COLO668 (cell line): ENCODE measurements around the gene CRISP2.
"Not testable (repeated sequence)": the region's sequence is repeated elsewhere in the genome, so short reads cannot be mapped to it uniquely, and the experiment has no call there.

Experiments used
- DNase-seq: peaks from one replicate; lab custom pipeline; 2025; ENCODE audit not compliant: unreplicated experiment; lab: John Stamatoyannopoulos, UW

Gene CRISP2

GRCh38 chr6:49713346-49713745, at the start of gene CRISP2:
Gene CRISP2, minus strand, starts transcription at chr6:49713543. Its CDS starts 4,347 bp downstream, at chr6:49709196.
- no peak for DNase-seq

GRCh38 chr6:49744259-49744658, 30.9 kb upstream of the CRISP2 start, which contains the start of gene CRISP3:
Gene CRISP3, minus strand, starts transcription at chr6:49744388. Its CDS starts 21 bp downstream, at chr6:49744367.
- no peak for DNase-seq

- DNase-seq = no peak
Measured at GRCh38 chr6:49743429-49743828, 30.1 kb upstream of the CRISP2 start.

- DNase-seq = no peak
Measured at GRCh38 chr6:49739423-49739822, 26.1 kb upstream of the CRISP2 start.

- DNase-seq = no peak
Measured at GRCh38 chr6:49736017-49736508, 22.7 kb upstream of the CRISP2 start.

GRCh38 chr6:49733680-49734079, 20.3 kb upstream of the CRISP2 start:
- DNase-seq = no peak

GRCh38 chr6:49732781-49733180, 19.4 kb upstream of the CRISP2 start:
- no peak for DNase-seq

- no peak for DNase-seq
Measured at GRCh38 chr6:49730251-49730650, 16.9 kb upstream of the CRISP2 start.

- not testable (repeated sequence) for DNase-seq
Measured at GRCh38 chr6:49723917-49724316, 10.6 kb upstream of the CRISP2 start.

GRCh38 chr6:49721297-49721696, 8.0 kb upstream of the CRISP2 start:
- no peak for DNase-seq

GRCh38 chr6:49720372-49720771, 7.0 kb upstream of the CRISP2 start:
- DNase-seq = no peak

GRCh38 chr6:49698478-49698877, 14.9 kb downstream of the CRISP2 start:
- DNase-seq = no peak

GRCh38 chr6:49693512-49693911, 19.8 kb downstream of the CRISP2 start:
- DNase-seq = no peak

GRCh38 chr6:49692534-49692933, 20.8 kb downstream of the CRISP2 start:
- no peak for DNase-seq

- no peak for DNase-seq
Measured at GRCh38 chr6:49676671-49677281, 36.6 kb downstream of the CRISP2 start.

- DNase-seq = no peak
Measured at GRCh38 chr6:49675816-49676215, 37.5 kb downstream of the CRISP2 start.

- DNase-seq = no peak
Measured at GRCh38 chr6:49668083-49668511, 45.2 kb downstream of the CRISP2 start.

GRCh38 chr6:49666930-49667757, 46.2 kb downstream of the CRISP2 start:
- no peak for DNase-seq

GRCh38 chr6:49666480-49666879, 46.9 kb downstream of the CRISP2 start:
- no peak for DNase-seq

- DNase-seq = no peak
Measured at GRCh38 chr6:49664817-49665216, 48.5 kb downstream of the CRISP2 start.

- not testable (repeated sequence) for DNase-seq
Measured at GRCh38 chr6:49664054-49664453, 49.3 kb downstream of the CRISP2 start.

GRCh38 chr6:49662892-49663261, 50.5 kb downstream of the CRISP2 start:
- DNase-seq = no peak
